ENCODE measurements around the gene TMEM150B. TPM values are rescaled to one million over a fixed set of nuclear protein-coding genes. Genes with fewer than 3 reads are reported as not detected.

The TMEM150B gene
- total and polyA plus RNA-seq, 2 donors, result 0.76 to 2.0 TPM

- Histone ChIP-seq H3K4me3 (ENCODE audit: low read length in 2 of 2) (no peak overlapping the region), H3K27me3 (ENCODE audit: control insufficient read depth in 2 of 2, insufficient read depth in 1 of 2, low read length in 1 of 2) (peaks cover 16 to 29% of the 10 kb centered on the region in 2 donors), H3K27ac (ENCODE audit: low read depth in 1 of 2, low read length in 1 of 2) (no peak overlapping the region), H3K9me3 (ENCODE audit: control insufficient read depth in 2 of 2, insufficient read depth in 1 of 2, low read length in 1 of 2) (peaks cover 1 to 9% of the 10 kb centered on the region in 2 donors), H3K4me1 (ENCODE audit: control insufficient read depth in 2 of 2, insufficient read depth in 2 of 2, low read length in 2 of 2) (peaks cover 4% of the 10 kb centered on the region in 2 donors), H3K36me3 (ENCODE audit: control insufficient read depth in 2 of 2, insufficient read depth in 2 of 2, low read length in 1 of 2) (peaks cover 14 to 48% of the 10 kb centered on the region in 2 donors)
- WGBS, result 93% methylated on average over 22 of the region's 22 CpGs
- no peak for DNase-seq (ENCODE audit: low read depth in 6 of 9, low spot score in 9 of 9)
Observed at GRCh38 chr19:55348317-55349034, 23.3 kb upstream of the TMEM150B start.

- no peak for DNase-seq (ENCODE audit: low read depth in 6 of 9, low spot score in 9 of 9)
- 96% methylated on average over 10 of the region's 10 CpGs for WGBS
- Histone ChIP-seq H3K27ac (ENCODE audit: low read depth in 1 of 2, low read length in 1 of 2) (no peak overlapping the region), H3K27me3 (ENCODE audit: control insufficient read depth in 2 of 2, insufficient read depth in 1 of 2, low read length in 1 of 2) (peaks cover 7 to 20% of the 10 kb centered on the region in 2 donors), H3K36me3 (ENCODE audit: control insufficient read depth in 2 of 2, insufficient read depth in 2 of 2, low read length in 1 of 2) (peaks cover 21 to 58% of the 10 kb centered on the region in 2 donors), H3K9me3 (ENCODE audit: control insufficient read depth in 2 of 2, insufficient read depth in 1 of 2, low read length in 1 of 2) (peaks cover 0 to 4% of the 10 kb centered on the region in 2 donors), H3K4me3 (ENCODE audit: low read length in 2 of 2) (no peak overlapping the region), H3K4me1 (ENCODE audit: control insufficient read depth in 2 of 2, insufficient read depth in 2 of 2, low read length in 2 of 2) (no peaks in the 10 kb centered on the region)
Observed at GRCh38 chr19:55347442-55348009, 22.4 kb upstream of the TMEM150B start.

- Histone ChIP-seq H3K9me3 (ENCODE audit: control insufficient read depth in 2 of 2, insufficient read depth in 1 of 2, low read length in 1 of 2) (peaks cover 0 to under 1% of the 10 kb centered on the region in 2 donors), H3K4me1 (ENCODE audit: control insufficient read depth in 2 of 2, insufficient read depth in 2 of 2, low read length in 2 of 2) (no peaks in the 10 kb centered on the region), H3K36me3 (ENCODE audit: control insufficient read depth in 2 of 2, insufficient read depth in 2 of 2, low read length in 1 of 2) (peaks cover 26 to 64% of the 10 kb centered on the region in 2 donors), H3K4me3 (ENCODE audit: low read length in 2 of 2) (no peak overlapping the region), H3K27me3 (ENCODE audit: control insufficient read depth in 2 of 2, insufficient read depth in 1 of 2, low read length in 1 of 2) (peaks cover under 1 to 13% of the 10 kb centered on the region in 2 donors), H3K27ac (ENCODE audit: low read depth in 1 of 2, low read length in 1 of 2) (no peak overlapping the region)
- no peak for DNase-seq (ENCODE audit: low read depth in 6 of 9, low spot score in 9 of 9)
- 98% methylated on average over 41 of the region's 41 CpGs for WGBS
Observed at GRCh38 chr19:55346725-55347441, 21.7 kb upstream of the TMEM150B start.

- Histone ChIP-seq H3K9me3 (ENCODE audit: control insufficient read depth in 2 of 2, insufficient read depth in 1 of 2, low read length in 1 of 2) (no peaks in the 10 kb centered on the region), H3K27ac (ENCODE audit: low read depth in 1 of 2, low read length in 1 of 2) (no peak overlapping the region)
- WGBS, result 96% methylated on average over 43 of the region's 43 CpGs
Observed at GRCh38 chr19:55345818-55346724, 20.9 kb upstream of the TMEM150B start.

GRCh38 chr19:55345101-55345817 lies 20.1 kb upstream of the TMEM150B start:
- Histone ChIP-seq H3K9me3 (ENCODE audit: control insufficient read depth in 2 of 2, insufficient read depth in 1 of 2, low read length in 1 of 2) (peaks cover 0 to 2% of the 10 kb centered on the region in 2 donors), H3K27me3 (ENCODE audit: control insufficient read depth in 2 of 2, insufficient read depth in 1 of 2, low read length in 1 of 2) (no peaks in the 10 kb centered on the region), H3K36me3 (ENCODE audit: control insufficient read depth in 2 of 2, insufficient read depth in 2 of 2, low read length in 1 of 2) (peaks cover 29 to 68% of the 10 kb centered on the region in 2 donors), H3K27ac (ENCODE audit: low read depth in 1 of 2, low read length in 1 of 2) (no peak overlapping the region), H3K4me1 (ENCODE audit: control insufficient read depth in 2 of 2, insufficient read depth in 2 of 2, low read length in 2 of 2) (peaks cover 11 to 14% of the 10 kb centered on the region in 2 donors), H3K4me3 (ENCODE audit: low read length in 2 of 2) (no peak overlapping the region)
- no peak for DNase-seq (ENCODE audit: low read depth in 6 of 9, low spot score in 9 of 9)
- 95% methylated on average over 22 of the region's 22 CpGs for WGBS

More at GRCh38 chr19:55345818-55346724, 20.9 kb upstream of the TMEM150B start:
- Histone ChIP-seq H3K4me1 (ENCODE audit: control insufficient read depth in 2 of 2, insufficient read depth in 2 of 2, low read length in 2 of 2) (peaks cover 6 to 7% of the 10 kb centered on the region in 2 donors), H3K36me3 (ENCODE audit: control insufficient read depth in 2 of 2, insufficient read depth in 2 of 2, low read length in 1 of 2) (peaks cover 29 to 68% of the 10 kb centered on the region in 2 donors), H3K27me3 (ENCODE audit: control insufficient read depth in 2 of 2, insufficient read depth in 1 of 2, low read length in 1 of 2) (peaks cover 0 to 5% of the 10 kb centered on the region in 2 donors), H3K4me3 (ENCODE audit: low read length in 2 of 2) (no peak overlapping the region)
- DNase-seq (ENCODE audit: low read depth in 6 of 9, low spot score in 9 of 9), result no peak

- H3K9me3 ChIP-seq (ENCODE audit: control insufficient read depth in 2 of 2, insufficient read depth in 1 of 2, low read length in 1 of 2), result peaks cover 0 to 2% of the 10 kb centered on the region in 2 donors
- WGBS, result 95% methylated on average over 9 of the region's 9 CpGs
- no peak overlapping the region for H3K27ac ChIP-seq (ENCODE audit: low read depth in 1 of 2, low read length in 1 of 2)
- DNase-seq (ENCODE audit: low read depth in 6 of 9, low spot score in 9 of 9), result no peak
- peaks cover 11 to 17% of the 10 kb centered on the region in 2 donors for H3K4me1 ChIP-seq (ENCODE audit: control insufficient read depth in 2 of 2, insufficient read depth in 2 of 2, low read length in 2 of 2)
- no peaks in the 10 kb centered on the region for H3K27me3 ChIP-seq (ENCODE audit: control insufficient read depth in 2 of 2, insufficient read depth in 1 of 2, low read length in 1 of 2)
- H3K36me3 ChIP-seq (ENCODE audit: control insufficient read depth in 2 of 2, insufficient read depth in 2 of 2, low read length in 1 of 2), result peaks cover 29 to 68% of the 10 kb centered on the region in 2 donors
- H3K4me3 ChIP-seq (ENCODE audit: low read length in 2 of 2), result no peak overlapping the region
Observed at GRCh38 chr19:55344444-55344843, 19.3 kb upstream of the TMEM150B start.

GRCh38 chr19:55341595-55342531 lies 16.7 kb upstream of the TMEM150B start:
- peaks cover 0 to 4% of the 10 kb centered on the region in 2 donors for H3K27me3 ChIP-seq (ENCODE audit: control insufficient read depth in 2 of 2, insufficient read depth in 1 of 2, low read length in 1 of 2)
- DNase-seq (ENCODE audit: low read depth in 6 of 9, low spot score in 9 of 9), result no peak
- peaks cover 0 to 2% of the 10 kb centered on the region in 2 donors for H3K9me3 ChIP-seq (ENCODE audit: control insufficient read depth in 2 of 2, insufficient read depth in 1 of 2, low read length in 1 of 2)
- H3K4me1 ChIP-seq (ENCODE audit: control insufficient read depth in 2 of 2, insufficient read depth in 2 of 2, low read length in 2 of 2), result peaks cover 11 to 26% of the 10 kb centered on the region in 2 donors
- H3K36me3 ChIP-seq (ENCODE audit: control insufficient read depth in 2 of 2, insufficient read depth in 2 of 2, low read length in 1 of 2), result peaks cover 23 to 52% of the 10 kb centered on the region in 2 donors
- H3K27ac ChIP-seq (ENCODE audit: low read depth in 1 of 2, low read length in 1 of 2), result no peak overlapping the region
- peak overlapping the region; percentile 64 to 70 for H3K4me3 ChIP-seq (ENCODE audit: low read length in 2 of 2)
- 96% methylated on average over 50 of the region's 50 CpGs for WGBS
